ENCODE measurements around the gene SPSB1. TPM values are rescaled to one million over a fixed set of nuclear protein-coding genes. Genes with fewer than 3 reads are reported as not detected.

Gene SPSB1
- total and polyA plus RNA-seq, 2 of the 4 experiments (the other 2 are of a cell fraction): 16.7 to 19.8 TPM

DNA sequence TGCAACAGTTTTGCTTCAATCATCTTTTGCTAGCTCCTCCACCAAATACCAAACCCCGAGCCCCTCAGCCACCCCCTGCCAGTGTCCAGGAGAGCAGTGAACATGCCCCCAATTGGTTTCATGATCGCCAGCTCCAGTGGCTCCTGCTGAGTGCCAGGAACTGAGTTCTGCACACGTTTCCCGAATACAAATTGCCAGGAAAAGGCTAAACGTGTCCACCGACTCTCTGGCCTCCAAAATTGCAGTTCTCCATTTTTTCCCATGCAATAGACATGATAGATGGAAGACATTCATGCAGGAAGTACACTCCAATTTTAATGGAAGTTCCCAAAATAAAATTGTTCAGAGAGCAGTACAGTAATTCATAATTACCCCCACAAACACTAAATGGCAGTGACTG is 101.3 kb downstream of the SPSB1 start:
- H3K4ac ChIP-seq (ENCODE audit: low read depth, low read length): no peak overlapping the region
- TF ChIP-seq NFE2L2 (IDR thresholded peaks at IDR 0.05; ENCODE audit: low read depth, low read length) (no peak), RFX5 (IDR thresholded peaks at IDR 0.05; ENCODE audit: low read depth, low read length) (no peak), CEBPB (IDR thresholded peaks at IDR 0.05; ENCODE audit: low read depth, low read length) (no peak), MAZ (IDR thresholded peaks at IDR 0.05; ENCODE audit: borderline replicate concordance, low read depth, low read length) (no peak), RAD21 (IDR thresholded peaks at IDR 0.05; ENCODE audit: low read length) (no peak), FOS (IDR thresholded peaks at IDR 0.05; ENCODE audit: low read depth, low read length) (no peak), POLR2A (IDR thresholded peaks at IDR 0.05; ENCODE audit: low read depth, low read length) (no peak), BHLHE40 (IDR thresholded peaks at IDR 0.05; ENCODE audit: low read depth, low read length) (no peak), MAFK (IDR thresholded peaks at IDR 0.05; ENCODE audit: low read depth, low read length) (no peak), MXI1 (IDR thresholded peaks at IDR 0.05; ENCODE audit: borderline replicate concordance, low read depth, low read length) (no peak), SMC3 (IDR thresholded peaks at IDR 0.05; ENCODE audit: low read depth, low read length) (no peak)
- TF ChIP-seq, protein P1, sequence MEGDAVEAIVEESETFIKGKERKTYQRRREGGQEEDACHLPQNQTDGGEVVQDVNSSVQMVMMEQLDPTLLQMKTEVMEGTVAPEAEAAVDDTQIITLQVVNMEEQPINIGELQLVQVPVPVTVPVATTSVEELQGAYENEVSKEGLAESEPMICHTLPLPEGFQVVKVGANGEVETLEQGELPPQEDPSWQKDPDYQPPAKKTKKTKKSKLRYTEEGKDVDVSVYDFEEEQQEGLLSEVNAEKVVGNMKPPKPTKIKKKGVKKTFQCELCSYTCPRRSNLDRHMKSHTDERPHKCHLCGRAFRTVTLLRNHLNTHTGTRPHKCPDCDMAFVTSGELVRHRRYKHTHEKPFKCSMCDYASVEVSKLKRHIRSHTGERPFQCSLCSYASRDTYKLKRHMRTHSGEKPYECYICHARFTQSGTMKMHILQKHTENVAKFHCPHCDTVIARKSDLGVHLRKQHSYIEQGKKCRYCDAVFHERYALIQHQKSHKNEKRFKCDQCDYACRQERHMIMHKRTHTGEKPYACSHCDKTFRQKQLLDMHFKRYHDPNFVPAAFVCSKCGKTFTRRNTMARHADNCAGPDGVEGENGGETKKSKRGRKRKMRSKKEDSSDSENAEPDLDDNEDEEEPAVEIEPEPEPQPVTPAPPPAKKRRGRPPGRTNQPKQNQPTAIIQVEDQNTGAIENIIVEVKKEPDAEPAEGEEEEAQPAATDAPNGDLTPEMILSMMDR (conservative IDR thresholded peaks at IDR 0.05; ENCODE audit: low read depth, low read length): no peak
- TF ChIP-seq, protein P2, sequence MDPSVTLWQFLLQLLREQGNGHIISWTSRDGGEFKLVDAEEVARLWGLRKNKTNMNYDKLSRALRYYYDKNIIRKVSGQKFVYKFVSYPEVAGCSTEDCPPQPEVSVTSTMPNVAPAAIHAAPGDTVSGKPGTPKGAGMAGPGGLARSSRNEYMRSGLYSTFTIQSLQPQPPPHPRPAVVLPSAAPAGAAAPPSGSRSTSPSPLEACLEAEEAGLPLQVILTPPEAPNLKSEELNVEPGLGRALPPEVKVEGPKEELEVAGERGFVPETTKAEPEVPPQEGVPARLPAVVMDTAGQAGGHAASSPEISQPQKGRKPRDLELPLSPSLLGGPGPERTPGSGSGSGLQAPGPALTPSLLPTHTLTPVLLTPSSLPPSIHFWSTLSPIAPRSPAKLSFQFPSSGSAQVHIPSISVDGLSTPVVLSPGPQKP (IDR thresholded peaks at IDR 0.05; ENCODE audit: borderline replicate concordance, low read depth, low read length): no peak
- TF ChIP-seq, protein P3, sequence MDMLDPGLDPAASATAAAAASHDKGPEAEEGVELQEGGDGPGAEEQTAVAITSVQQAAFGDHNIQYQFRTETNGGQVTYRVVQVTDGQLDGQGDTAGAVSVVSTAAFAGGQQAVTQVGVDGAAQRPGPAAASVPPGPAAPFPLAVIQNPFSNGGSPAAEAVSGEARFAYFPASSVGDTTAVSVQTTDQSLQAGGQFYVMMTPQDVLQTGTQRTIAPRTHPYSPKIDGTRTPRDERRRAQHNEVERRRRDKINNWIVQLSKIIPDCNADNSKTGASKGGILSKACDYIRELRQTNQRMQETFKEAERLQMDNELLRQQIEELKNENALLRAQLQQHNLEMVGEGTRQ (IDR thresholded peaks at IDR 0.05; ENCODE audit: low read depth, low read length): no peak
- in situ Hi-C loops (cut with MboI; ENCODE audit: low sequenced_read_pairs): no loop called here
- H2BK5ac ChIP-seq (ENCODE audit: low read depth, low read length, poor library complexity, severe bottlenecking): no peak overlapping the region
- no peak overlapping the region for H2AK9ac ChIP-seq (replicated peaks; ENCODE audit: low read depth, low read length, poor library complexity)
- H3K27me3 ChIP-seq (ENCODE audit: control insufficient read depth, insufficient read depth, low read length): peaks cover 15% of the 10 kb centered on the region
- H2BK20ac ChIP-seq (ENCODE audit: low read depth, low read length): no peak overlapping the region
- H3K23ac ChIP-seq (ENCODE audit: low read depth, low read length): no peak overlapping the region
- no peak overlapping the region for H3K4me3 ChIP-seq (ENCODE audit: insufficient read depth, low read depth, low read length)
- 67% methylated on average over 1 of the region's 6 CpGs; no CpG with 5 or more reads in 1 of the 2 experiments for WGBS, 2 experiments (ENCODE audit: extremely low coverage in 2 of 2, insufficient read length in 1 of 2)
- H2AFZ ChIP-seq (replicated peaks; ENCODE audit: low read length, poor library complexity): no peak overlapping the region
- H3K9me3 ChIP-seq (ENCODE audit: control insufficient read depth, insufficient read depth, low read length): peaks cover 10% of the 10 kb centered on the region
- H4K91ac ChIP-seq (ENCODE audit: insufficient read depth, low read depth, low read length): no peak overlapping the region
- peaks cover 6% of the 10 kb centered on the region for H3K4me1 ChIP-seq (ENCODE audit: control insufficient read depth, insufficient read depth, low read length)
- CTCF ChIA-PET: no interaction called here
- no peak for ATAC-seq (ENCODE audit: low read depth)
- H2BK120ac ChIP-seq (ENCODE audit: low read depth, low read length): no peak overlapping the region
- H2AK5ac ChIP-seq (ENCODE audit: low read depth, low read length): no peak overlapping the region
- no peak overlapping the region for H3K9ac ChIP-seq (ENCODE audit: low read depth, low read length)
- H3K36me3 ChIP-seq (ENCODE audit: control insufficient read depth, insufficient read depth, low read length): no peaks in the 10 kb centered on the region
- intact Hi-C loops (cut with micrococcal nuclease): no loop called here
- POLR2A ChIA-PET (ENCODE audit: unreplicated experiment): no interaction called here
- H3K79me1 ChIP-seq (ENCODE audit: low read depth in 1 of 2, low read length in 2 of 2): no peaks in the 10 kb centered on the region
- no peak overlapping the region for H3K4me2 ChIP-seq (ENCODE audit: low read depth, low read length)
- H4K5ac ChIP-seq (ENCODE audit: low read depth, low read length): no peak overlapping the region
- no TSS peak for BruUV-seq (replicated peaks)
- dilution Hi-C loops (cut with HindIII; ENCODE audit: low sequenced_read_pairs, unreplicated experiment): no loop called here
- no peaks in the 10 kb centered on the region; the same call in 1 of the 2 replicates for H3K9me1 ChIP-seq (ENCODE audit: insufficient read depth, low read length)
- no peaks in the 10 kb centered on the region for H4K20me1 ChIP-seq (ENCODE audit: insufficient read depth, low read length)
- no peak overlapping the region for H3K56ac ChIP-seq (ENCODE audit: extremely low read depth, insufficient read depth, low read length)
- H3K27ac ChIP-seq (ENCODE audit: insufficient read depth, low read length): no peak overlapping the region
- H3K14ac ChIP-seq (replicated peaks; ENCODE audit: low read depth, low read length): no peak overlapping the region
- no peak overlapping the region for H3K18ac ChIP-seq (ENCODE audit: low read depth, low read length)
- H2BK15ac ChIP-seq (ENCODE audit: low read depth, low read length): no peak overlapping the region
- no peak for DNase-seq
- H4K8ac ChIP-seq (ENCODE audit: low read depth in 2 of 2, low read length in 2 of 2): no peak overlapping the region

All from IMR-90 (cell line).